Chondrocyte (in vitro differentiated cells): ENCODE data around the gene CDK16. TPM values are rescaled to one million over a fixed set of nuclear protein-coding genes. Genes with fewer than 3 reads are reported as not detected.

Experiments
- DNase-seq: peaks from one replicate; pipeline ENCODE4 v3.0.0; 2021; ENCODE audit warnings: mixed read lengths, low spot score
- H3K27ac Mint-ChIP-seq: one replicate; pipeline ENCODE4 v1.8.0; 2021; ENCODE audit warnings: mild to moderate bottlenecking, moderate library complexity, mixed read lengths; ENCODE audit not compliant: unreplicated experiment
- H3K27me3 Mint-ChIP-seq: 2 replicates; pipeline ENCODE4 v1.8.0; 2021; ENCODE audit warnings: low read depth, mixed read lengths
- H3K36me3 Mint-ChIP-seq: 2 replicates; pipeline ENCODE4 v1.8.0; 2021; ENCODE audit warnings: low read depth, mixed read lengths
- H3K4me1 Mint-ChIP-seq: 2 replicates; pipeline ENCODE4 v1.8.0; 2021; ENCODE audit warnings: low read depth, mild to moderate bottlenecking, mixed read lengths
- H3K4me3 Mint-ChIP-seq: one replicate; pipeline ENCODE4 v1.8.0; 2021; ENCODE audit warnings: mild to moderate bottlenecking, moderate library complexity, mixed read lengths; ENCODE audit not compliant: unreplicated experiment
- H3K9me3 Mint-ChIP-seq: 2 replicates; pipeline ENCODE4 v1.8.0; 2021; ENCODE audit warnings: low read depth, mixed read lengths
- total RNA-seq: library from RNA; stranded (reverse); gene quantifications from 3 replicates; pipeline ENCODE4 v1.2.1, GENCODE V29; 2021
- TF ChIP-seq, protein P1 (sequence below): fragments of 200-600 bp; sonication (generic); IDR thresholded peaks from 2 replicates; pipeline ENCODE4 v1.5.0; 2021; ENCODE audit warnings: antibody characterized with exemption, mild to moderate bottlenecking, moderate library complexity

Gene CDK16
- total RNA-seq, 1 donor from 2014 or later = 172 TPM

DNA sequence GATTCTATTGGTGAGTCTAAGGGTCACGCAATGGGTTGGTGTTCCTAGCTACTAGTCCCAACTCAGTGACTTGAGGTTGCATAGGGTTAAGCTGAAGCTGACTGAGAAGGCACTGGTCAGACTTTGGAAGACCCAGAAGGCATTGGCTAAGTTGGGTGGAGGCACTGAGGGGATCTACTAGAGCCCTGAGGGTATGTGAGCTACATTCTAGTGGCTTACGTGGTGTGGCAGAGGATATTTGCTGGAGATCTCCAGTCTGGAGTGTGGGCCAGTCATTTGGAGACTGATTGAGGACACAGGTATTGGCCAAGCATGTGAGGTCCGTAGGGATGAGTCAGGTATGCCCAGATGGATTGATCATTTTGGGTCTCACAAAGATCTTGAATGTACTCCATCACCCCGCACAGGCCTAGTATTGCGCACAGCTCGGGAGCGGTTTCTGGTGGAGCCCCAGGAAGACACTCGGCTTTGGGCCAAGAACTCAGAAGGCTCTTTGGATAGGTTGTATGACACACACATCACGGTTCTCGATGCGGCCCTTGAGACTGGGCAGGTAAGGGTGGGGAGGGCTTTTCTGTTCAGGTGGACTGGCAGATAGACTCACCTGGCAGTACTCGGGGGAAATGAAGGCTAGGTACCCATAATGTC lies 21.5 kb downstream of the CDK16 start:
- DNase-seq = no peak
- Mint-ChIP-seq H3K36me3 (peaks cover 37% of the 10 kb centered on the region), H3K27ac (no peak overlapping the region), H3K27me3 (no peaks in the 10 kb centered on the region), H3K9me3 (no peaks in the 10 kb centered on the region), H3K4me3 (no peak overlapping the region), H3K4me1 (peaks cover 26% of the 10 kb centered on the region)
- TF ChIP-seq, protein P1, sequence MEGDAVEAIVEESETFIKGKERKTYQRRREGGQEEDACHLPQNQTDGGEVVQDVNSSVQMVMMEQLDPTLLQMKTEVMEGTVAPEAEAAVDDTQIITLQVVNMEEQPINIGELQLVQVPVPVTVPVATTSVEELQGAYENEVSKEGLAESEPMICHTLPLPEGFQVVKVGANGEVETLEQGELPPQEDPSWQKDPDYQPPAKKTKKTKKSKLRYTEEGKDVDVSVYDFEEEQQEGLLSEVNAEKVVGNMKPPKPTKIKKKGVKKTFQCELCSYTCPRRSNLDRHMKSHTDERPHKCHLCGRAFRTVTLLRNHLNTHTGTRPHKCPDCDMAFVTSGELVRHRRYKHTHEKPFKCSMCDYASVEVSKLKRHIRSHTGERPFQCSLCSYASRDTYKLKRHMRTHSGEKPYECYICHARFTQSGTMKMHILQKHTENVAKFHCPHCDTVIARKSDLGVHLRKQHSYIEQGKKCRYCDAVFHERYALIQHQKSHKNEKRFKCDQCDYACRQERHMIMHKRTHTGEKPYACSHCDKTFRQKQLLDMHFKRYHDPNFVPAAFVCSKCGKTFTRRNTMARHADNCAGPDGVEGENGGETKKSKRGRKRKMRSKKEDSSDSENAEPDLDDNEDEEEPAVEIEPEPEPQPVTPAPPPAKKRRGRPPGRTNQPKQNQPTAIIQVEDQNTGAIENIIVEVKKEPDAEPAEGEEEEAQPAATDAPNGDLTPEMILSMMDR = no peak

DNA sequence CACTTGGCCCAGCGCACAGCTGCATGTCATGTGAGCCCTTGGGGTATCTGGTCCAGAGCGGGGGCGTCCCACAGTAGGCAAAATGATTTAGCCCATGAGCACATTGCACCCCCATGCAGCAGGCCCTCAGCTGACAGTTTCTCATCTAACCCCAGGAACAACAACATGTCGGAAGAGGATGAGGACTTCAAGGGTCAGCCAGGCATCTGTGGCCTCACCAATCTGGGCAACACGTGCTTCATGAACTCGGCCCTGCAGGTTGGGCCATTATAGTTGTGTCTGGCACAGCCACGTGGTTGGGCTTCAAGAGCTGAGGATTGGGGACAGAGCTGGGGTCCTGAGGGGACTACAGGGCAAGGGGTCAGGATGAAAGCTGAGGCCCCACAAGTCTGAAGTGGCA lies 22.1 kb downstream of the CDK16 start:
- Mint-ChIP-seq H3K27ac (no peak overlapping the region), H3K27me3 (no peaks in the 10 kb centered on the region), H3K9me3 (no peaks in the 10 kb centered on the region), H3K36me3 (peaks cover 40% of the 10 kb centered on the region), H3K4me3 (no peak overlapping the region), H3K4me1 (peaks cover 21% of the 10 kb centered on the region)
- DNase-seq = no peak
- TF ChIP-seq, protein P1 = no peak

DNA sequence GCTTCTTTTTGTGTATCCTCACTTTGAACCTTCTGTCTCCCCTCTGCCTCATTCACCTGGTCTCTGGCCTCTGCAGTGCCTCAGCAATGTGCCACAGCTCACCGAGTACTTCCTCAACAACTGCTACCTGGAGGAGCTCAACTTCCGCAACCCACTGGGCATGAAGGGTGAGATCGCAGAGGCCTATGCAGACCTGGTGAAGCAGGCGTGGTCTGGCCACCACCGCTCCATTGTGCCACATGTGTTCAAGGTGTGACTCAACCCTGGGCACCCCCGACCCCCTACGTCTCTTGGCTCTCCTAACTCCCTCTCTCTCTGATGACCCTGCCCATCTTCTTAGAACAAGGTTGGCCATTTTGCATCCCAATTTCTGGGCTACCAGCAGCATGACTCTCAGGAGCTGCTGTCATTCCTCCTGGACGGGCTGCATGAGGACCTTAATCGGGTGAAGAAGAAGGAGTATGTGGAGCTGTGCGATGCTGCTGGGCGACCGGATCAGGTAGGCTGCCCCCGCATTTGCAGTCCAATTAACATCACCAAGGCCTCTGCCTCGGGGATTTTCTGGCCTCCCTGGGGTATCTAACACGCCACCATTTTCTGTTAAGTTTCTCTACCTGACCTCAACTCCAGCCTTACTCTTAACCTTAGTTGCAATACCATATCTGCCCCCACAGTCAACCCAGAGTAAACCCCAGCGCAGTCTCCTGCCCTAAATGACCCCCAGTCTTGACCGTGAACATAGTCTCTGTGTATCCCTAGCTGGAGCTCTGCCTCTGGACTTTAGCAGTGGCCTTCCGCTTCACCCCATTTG lies 22.9 kb downstream of the CDK16 start:
- TF ChIP-seq, protein P1 = no peak
- Mint-ChIP-seq H3K36me3 (peaks cover 48% of the 10 kb centered on the region), H3K27me3 (no peaks in the 10 kb centered on the region), H3K9me3 (no peaks in the 10 kb centered on the region), H3K27ac (no peak overlapping the region), H3K4me3 (no peak overlapping the region), H3K4me1 (peaks cover 13% of the 10 kb centered on the region)
- no peak for DNase-seq

DNA sequence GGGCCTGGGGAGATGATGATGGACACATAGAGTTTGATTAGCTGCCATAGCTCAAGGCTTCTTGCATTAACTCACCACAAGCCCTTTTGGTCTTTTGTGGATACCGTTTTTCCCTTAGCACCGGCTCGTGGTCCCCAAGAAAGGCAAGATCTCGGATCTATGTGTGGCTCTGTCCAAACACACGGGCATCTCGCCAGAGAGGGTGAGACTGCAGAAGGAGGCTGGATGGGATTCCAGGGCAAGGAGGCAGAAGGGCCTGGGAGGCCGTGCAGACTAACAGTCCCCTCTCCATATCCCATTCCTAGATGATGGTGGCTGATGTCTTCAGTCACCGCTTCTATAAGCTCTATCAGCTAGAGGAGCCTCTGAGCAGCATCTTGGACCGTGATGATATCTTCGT lies 23.8 kb downstream of the CDK16 start:
- Mint-ChIP-seq H3K4me3 (no peak overlapping the region), H3K4me1 (peaks cover 3% of the 10 kb centered on the region), H3K9me3 (no peaks in the 10 kb centered on the region), H3K36me3 (peaks cover 54% of the 10 kb centered on the region), H3K27ac (no peak overlapping the region), H3K27me3 (no peaks in the 10 kb centered on the region)
- DNase-seq = no peak
- TF ChIP-seq, protein P1 = no peak

DNA sequence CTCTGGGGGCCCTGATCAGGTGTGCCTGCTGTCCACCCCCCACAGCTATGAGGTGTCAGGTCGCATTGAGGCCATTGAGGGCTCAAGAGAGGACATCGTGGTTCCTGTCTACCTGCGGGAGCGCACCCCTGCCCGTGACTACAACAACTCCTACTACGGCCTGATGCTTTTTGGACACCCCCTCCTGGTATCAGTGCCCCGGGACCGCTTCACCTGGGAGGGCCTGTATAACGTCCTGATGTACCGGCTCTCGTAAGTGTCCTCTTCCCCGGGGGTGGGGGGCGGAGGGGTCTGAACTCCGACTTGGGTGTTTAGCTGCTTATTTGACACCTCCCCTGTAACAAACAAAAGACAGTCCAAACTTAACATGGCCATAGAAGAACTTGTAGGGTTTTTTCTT lies 24.9 kb downstream of the CDK16 start:
- Mint-ChIP-seq H3K9me3 (no peaks in the 10 kb centered on the region), H3K36me3 (peaks cover 61% of the 10 kb centered on the region)
- TF ChIP-seq, protein P1 = no peak

More for the DNA sequence above, 24.9 kb downstream of the CDK16 start:
- Mint-ChIP-seq H3K27ac (no peak overlapping the region), H3K27me3 (no peaks in the 10 kb centered on the region), H3K4me1 (no peaks in the 10 kb centered on the region), H3K4me3 (no peak overlapping the region)
- DNase-seq = no peak
